GM21526 (cell line): Measurements from ENCODE around the gene EXOSC5.
"Not testable (repeated sequence)": the region's sequence is repeated elsewhere in the genome, so short reads cannot be mapped to it uniquely, and the experiment has no call there.

Experiments used
- ATAC-seq: cut with Tn5 transposase; IDR thresholded peaks from one replicate; pipeline ENCODE4 v1.9.1; 2021; ENCODE audit warnings: moderate library complexity; ENCODE audit not compliant: unreplicated experiment, low FRiP score

Gene EXOSC5

GRCh38 chr19:41372501-41372900, 24.7 kb downstream of the EXOSC5 start:
- ATAC-seq: no peak

GRCh38 chr19:41371541-41371940, 25.6 kb downstream of the EXOSC5 start:
- no peak for ATAC-seq

- ATAC-seq: not testable (repeated sequence)
Measured at GRCh38 chr19:41371119-41371518, 26.0 kb downstream of the EXOSC5 start.

- no peak for ATAC-seq
Measured at GRCh38 chr19:41369769-41370168, 27.4 kb downstream of the EXOSC5 start.

DNA sequence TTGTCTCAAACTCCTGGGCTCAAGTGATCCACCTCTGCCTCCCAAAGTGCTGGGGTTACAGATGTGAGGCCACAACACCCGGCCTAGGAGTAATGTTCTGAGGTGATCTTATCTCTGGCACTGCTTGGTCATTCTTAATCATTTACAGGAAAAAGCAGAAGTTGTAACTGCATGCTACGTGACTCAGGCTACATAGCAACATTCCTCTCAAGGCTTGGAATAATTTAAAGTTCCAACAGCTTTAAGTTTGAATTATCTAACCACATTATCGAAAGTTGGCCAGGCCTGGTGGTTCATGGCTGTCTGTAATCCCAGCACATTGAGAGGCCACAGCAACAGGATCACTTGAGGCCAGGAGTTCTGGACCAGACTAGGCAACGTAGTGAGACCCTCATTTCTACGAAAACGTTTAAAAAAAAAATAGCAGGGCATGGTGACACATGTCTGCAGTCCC, 29.3 kb downstream of the EXOSC5 start:
- no peak for ATAC-seq

GRCh38 chr19:41366089-41366488, 31.1 kb downstream of the EXOSC5 start:
- no peak for ATAC-seq

- no peak for ATAC-seq
Measured at GRCh38 chr19:41364524-41365391, 32.4 kb downstream of the EXOSC5 start.

- peak; percentile 82 for ATAC-seq
Measured at GRCh38 chr19:41363753-41364523, 33.2 kb downstream of the EXOSC5 start, which contains the start of gene B9D2. B9D2 (minus strand) TSS chr19:41364149; CDS start chr19:41363519, 630 bp downstream.

DNA sequence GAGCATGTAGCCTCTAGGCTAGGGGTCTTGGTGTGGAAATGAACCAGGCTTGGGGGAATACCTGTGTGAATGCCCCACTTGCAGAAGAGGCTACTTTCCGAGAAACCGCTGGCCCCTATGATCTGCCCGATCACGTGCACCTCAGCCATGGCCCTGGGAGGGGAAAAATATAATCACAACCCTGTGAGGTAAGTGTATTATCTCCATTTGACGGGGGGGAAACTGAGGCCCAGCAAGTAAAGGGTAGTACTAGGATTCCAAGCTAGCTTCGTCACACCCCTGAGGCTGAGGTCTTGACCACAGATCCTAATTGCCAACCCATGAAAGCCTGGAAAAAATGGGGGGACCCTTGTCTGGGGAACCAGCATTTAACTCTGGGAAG, 33.8 kb downstream of the EXOSC5 start:
- no peak for ATAC-seq

- ATAC-seq: no peak
Measured at GRCh38 chr19:41362143-41362847, 34.9 kb downstream of the EXOSC5 start.

GRCh38 chr19:41359741-41360140, 37.4 kb downstream of the EXOSC5 start:
- ATAC-seq: no peak

GRCh38 chr19:41357746-41358145, 39.4 kb downstream of the EXOSC5 start:
- no peak for ATAC-seq

DNA sequence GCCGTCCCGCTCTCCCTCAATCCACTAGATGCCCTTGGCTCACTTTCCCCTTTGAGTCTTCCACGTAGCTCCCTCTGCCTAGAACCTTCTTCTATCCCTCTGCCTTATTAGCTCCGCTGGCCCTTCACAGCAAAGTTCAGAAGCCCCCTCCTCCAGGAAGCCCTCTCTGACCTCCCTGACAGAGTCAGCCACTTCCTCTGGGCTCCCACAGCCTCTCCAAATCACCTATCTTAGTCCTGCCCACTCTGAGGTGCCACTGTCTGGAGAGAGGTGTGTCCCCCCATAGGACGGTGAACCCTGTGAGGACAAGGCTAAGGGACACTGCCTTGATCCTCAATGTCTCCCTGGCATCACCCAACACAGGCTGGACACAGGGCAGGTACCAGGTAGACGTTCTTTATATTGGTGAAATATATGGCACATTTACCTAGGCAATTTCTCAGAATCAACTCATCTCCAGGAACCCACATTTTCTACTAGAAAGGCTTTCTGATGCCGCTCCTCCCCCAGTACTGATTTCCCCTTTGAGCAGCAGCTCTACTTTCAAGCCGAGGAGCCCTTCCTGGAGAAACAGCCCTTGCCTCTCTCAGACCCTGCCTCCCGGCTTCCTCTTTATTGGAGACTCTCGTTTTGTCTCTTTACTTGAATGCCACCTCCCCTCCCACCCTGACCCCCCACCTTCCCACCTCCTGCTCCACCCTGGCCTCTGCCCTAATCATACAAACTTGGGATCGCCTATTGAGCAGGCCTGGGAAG, 40.0 kb downstream of the EXOSC5 start:
- ATAC-seq: no peak

- ATAC-seq: no peak
Measured at GRCh38 chr19:41355802-41356201, 41.4 kb downstream of the EXOSC5 start.

GRCh38 chr19:41355035-41355434, 42.1 kb downstream of the EXOSC5 start:
- no peak for ATAC-seq

GRCh38 chr19:41354343-41354953, 42.7 kb downstream of the EXOSC5 start:
- peak; percentile 9 for ATAC-seq

GRCh38 chr19:41353466-41354342, 43.5 kb downstream of the EXOSC5 start, which contains the start of gene TGFB1:
TGFB1 (minus strand) TSS chr19:41353922; CDS start chr19:41353044, 878 bp downstream.
- ATAC-seq: peak; percentile 32

DNA sequence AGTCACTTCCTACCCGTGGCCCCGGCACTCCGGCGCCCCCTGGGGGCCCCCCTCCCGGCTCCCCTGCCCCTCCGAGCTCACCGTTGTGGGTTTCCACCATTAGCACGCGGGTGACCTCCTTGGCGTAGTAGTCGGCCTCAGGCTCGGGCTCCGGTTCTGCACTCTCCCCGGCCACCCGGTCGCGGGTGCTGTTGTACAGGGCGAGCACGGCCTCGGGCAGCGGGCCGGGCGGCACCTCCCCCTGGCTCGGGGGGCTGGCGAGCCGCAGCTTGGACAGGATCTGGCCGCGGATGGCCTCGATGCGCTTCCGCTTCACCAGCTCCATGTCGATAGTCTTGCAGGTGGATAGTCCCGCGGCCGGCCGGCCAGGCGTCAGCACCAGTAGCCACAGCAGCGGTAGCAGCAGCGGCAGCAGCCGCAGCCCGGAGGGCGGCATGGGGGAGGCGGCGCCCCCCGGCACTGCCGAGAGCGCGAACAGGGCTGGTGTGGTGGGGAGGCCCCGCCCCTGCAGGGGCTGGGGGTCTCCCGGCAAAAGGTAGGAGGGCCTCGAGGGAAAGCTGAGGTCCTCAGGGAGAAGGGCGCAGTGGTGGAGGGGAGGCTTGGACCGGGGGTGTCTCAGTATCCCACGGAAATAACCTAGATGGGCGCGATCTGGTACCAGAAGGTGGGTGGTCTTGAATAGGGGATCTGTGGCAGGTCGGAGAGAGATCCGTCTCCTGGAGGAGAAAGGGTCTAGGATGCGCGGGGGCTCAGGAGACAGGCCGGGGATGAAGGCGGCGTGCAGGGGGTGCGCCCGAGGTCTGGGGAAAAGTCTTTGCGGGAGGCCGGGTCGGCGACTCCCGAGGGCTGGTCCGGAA, 44.3 kb downstream of the EXOSC5 start:
- no peak for ATAC-seq
